NCI-H2029 (cell line): Measurements from ENCODE around the gene C5orf58.

Experiments used
- DNase-seq: peaks from one replicate; lab custom pipeline; 2025; lab: John Stamatoyannopoulos, UW

C5orf58 gene, protein sequence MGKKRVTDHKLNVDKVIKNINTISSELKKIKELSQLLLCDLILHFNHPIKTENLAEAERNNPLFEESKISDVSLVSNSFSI

DNA sequence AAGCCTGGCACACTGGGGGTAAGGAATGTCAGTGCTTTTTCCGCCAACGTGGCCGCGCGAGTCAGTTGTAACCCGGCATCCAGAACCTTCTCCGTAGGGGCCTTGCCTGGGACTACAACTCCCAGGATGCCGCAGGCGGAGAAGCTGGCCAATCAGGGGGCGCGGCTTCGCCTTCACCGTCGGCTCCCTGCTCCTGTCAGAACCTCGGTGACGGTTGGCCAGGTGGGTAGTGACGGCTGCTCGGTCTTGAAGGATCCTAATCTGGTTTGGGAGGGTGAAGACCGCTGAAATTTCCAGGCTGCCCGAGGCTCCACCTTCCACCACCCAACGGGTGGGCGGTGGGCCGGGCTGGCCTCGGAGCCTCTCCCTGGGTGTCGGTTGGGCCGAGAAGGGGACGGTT is at the start of gene C5orf58:
TSS of gene C5orf58 (plus strand) at position 200 of the 400 bp plus-strand sequence. CDS start 1,992 bp downstream, outside the sequence.
- DNase-seq: no peak

DNA sequence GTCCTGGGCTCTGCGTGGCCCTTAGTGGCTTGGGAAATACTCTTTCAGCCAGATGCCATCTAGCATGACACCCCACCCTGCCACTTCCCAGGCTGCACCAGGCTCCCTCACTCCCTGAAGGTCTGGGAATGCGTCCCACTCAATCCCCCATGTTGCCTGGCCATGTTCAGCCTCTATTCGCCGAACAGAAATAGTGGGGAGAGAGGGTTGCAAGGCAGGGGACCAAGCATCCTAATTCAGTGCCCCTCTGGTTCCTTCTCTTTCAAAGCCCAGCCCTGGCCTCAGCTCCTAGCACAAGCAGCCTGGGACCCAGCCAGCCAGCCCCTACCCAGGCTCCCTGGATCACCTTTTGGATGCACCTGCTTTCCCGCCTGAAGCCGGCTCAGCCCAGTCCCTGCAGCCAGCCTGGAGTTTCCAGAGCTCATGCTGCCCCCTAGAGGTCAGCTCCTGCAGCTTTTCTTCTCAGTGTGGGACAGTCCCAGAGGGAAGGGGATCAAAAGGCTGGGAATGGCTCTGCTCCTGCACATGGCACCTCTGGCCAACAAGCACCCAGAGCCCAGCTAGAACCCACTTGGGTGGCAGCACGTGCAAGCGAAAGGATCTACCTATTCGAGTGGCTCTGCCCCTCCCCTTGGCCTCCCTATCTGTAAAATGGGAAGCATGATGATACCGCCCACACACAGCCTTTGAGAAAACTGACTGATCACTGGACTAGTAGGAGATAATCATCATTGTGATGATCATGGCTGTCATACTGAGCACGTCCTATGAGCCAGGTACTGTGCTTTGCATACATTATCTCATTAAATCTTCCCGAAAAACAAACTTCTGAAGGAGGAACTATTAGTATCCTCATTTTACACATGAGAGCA is 48.7 kb upstream of the C5orf58 start:
- peak; percentile 54 for DNase-seq

DNA sequence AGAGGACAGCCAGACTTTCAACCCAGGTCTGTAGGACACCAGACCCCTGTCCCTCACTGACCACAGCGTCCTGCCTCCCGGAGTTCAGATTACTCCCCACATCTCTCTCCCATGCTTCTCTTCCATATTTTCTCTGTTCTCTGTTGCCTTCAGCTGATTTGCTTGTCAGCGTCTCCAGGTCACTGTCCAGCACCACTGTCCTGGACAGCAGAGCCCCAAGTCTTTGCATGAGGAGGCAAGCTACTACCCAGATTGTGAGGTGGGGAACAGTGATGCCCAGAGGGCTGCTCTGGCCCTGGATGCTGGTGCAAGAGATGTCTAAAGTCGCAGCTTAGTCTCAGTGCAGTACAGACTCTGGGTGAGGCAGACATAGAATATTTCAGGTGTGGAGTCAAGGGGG is 48.0 kb upstream of the C5orf58 start:
- DNase-seq: no peak

DNA sequence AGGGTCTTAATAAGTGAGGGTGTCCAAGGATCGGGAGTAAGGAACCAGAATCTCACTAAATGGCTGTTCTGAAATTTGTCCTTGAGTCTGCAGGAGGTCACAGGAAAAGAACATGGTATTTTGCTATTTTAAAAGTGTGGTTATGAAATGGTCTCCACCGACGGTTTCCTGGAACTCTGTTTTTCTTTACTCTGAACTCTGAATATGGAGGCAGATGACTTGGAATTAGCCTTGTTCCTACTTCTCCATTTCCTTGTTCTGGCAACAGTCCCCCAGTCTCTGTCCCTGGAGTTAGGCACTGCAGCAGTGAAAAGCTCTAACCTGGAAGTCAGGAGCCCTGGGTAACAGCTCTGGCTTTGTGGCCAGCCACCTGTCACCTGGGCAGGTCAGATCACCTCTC is 46.6 kb upstream of the C5orf58 start:
- no peak for DNase-seq

DNA sequence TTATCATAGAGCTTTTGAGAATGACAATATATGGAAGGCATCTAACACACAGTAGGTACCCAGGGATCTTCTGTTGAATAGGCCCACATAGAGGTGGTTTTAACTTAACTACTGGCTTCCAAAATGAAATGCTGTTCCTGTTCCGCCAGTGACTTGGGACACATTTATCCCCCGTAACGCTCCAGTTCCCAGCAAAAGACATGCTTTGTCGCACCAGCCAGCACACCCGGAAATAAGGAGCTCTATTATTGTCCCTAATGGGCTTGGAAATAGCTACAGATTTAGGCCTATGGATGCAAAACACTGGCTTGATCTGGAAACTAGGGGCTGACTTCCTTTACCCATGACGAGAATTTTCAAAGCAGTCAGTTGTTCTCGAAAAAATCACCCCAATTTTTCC is 45.9 kb upstream of the C5orf58 start:
- DNase-seq: no peak

DNA sequence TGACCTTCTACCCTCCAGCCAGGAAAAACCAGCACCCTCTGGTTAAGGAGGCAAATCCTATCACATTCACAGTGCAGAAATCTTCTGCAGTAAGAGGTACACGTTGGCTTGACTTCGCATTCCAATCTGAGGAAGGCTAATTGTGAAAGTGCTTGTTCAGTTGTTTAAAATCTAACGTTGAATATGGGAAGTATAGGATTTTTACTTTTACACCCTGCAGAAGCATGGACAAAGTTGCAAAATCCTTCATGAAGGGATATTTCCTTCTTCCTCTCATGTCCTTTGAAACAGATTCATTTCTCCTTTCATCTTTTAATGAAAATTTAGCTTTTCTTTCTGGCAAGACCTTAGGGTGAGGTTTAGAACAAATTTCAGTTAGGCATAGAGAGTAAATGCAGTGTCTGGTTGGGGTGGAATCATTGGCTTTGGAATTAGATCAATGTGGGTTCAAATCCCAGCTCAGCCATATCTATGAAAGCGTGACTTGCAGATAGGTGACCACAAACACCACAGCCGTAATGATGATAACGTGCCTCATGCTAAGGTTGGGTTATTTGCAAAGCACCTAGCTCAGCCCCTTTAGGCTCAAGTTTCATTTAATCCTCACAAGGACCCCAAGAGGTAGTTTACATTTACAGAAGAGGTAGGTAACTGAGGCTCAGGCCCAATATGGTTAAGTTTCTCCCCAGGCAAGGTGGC is 42.2 kb upstream of the C5orf58 start:
- DNase-seq: no peak

DNA sequence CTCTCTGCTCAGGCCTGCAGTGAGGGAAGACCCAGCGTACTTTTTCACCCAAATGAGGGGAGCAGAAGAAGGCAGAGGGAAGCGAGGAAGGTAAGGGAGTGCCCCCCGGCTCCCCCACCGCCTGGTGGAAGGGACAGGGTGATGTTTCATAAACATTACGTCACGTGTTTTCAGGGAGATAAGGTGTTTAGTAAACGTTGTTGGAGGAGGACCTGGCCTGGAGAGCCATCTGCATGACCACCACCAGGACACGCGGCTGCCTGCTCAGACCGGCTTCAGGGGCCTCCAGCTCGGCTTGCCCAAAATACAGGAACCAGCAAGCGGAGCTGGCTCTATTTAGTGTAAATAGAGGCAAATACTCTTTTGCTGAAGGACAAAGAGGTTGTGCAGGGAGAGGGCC is 40.0 kb upstream of the C5orf58 start:
- DNase-seq: no peak

DNA sequence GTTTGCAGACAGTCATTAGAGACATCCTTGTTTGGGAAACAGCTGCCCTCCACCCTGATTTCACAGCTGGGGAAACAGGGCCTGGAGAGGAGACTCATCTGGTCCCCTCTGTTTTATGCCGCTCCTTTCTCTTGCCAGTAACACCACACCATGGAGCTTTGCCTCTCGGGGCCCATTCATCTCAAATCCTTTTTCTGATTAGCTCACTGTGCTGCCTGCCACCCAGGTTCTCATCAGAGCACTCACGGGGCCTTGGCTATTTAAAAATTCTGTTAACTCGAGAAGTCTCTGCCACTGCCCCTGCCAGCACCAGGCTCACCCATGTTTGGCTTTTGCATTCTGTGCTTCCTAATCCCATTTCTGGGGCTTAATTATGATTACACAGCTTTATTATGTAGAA is 36.8 kb upstream of the C5orf58 start:
- DNase-seq: no peak

DNA sequence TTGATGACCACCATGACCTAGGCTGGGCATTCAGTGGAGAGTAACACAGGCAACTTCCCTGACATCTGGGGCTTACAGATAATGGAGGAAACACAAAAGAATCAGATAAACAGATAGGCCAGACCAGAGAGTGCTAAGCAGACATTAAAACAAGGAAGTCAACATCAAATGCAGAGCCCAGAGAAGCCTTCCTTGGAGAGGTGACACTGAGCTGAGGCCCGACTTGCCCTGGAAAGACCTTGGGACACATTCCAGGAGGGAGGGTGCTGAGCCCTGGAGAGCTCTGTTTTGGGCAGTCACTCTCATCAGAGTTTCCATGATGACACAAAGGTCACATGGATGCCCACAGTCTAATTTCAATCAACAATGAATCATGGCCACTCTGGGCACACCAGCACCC is 31.9 kb upstream of the C5orf58 start:
- no peak for DNase-seq

DNA sequence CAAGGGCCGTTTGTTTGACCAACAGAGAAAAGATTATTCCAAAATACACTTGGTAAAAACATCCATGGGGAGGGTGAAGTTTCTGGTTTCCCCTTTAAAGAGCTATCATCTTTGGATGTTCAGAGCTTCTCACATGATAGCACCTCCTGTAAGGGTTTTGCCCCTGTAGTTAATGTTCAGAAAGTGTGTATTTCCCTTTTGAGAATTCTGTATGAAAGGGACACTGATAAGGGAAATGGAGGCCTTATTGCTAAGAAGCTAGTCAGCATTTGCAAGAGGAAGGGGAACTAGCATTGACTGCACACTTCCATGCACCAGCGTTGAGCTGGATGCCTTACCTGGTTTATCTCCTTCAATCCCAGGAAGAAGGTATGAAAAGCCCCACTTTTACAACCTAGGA is 31.5 kb upstream of the C5orf58 start:
- DNase-seq: no peak

DNA sequence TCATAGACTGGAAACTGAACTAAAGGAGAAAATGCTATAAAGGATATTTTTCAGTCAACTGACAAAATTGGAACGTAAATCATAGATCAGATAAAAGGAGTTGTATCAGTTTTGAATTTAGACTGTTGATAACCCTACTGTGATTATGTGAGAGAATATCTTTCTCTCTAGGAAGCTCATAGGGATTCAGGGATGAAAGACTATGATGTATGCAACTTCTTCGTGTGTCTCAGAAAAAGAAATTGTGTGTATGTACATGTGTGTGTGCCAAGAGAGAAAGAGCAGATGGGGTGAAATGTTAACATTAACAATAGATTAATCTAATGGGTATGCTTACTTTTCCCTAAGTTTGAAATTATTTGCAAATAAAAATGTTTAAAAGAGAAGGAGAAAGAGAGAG is 30.7 kb upstream of the C5orf58 start:
- DNase-seq: no peak

DNA sequence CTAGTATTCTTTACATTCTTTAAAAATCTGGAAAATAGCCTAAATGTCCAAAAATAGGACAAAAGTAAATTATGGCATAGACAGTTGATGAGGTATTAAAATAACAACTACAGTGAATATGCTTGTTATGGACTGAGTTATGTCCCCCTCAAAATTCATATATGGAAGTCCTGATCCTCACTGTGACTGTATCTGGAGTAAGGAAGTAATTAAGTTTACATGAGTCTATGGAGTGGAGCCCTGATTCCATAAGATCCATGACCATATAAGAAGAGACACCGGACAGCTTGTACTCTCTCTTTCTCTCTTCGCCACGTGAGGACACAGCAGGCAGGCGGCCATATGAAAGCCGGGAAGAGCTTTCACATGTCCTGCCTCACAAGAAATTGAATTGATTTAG is 28.6 kb upstream of the C5orf58 start:
- no peak for DNase-seq

DNA sequence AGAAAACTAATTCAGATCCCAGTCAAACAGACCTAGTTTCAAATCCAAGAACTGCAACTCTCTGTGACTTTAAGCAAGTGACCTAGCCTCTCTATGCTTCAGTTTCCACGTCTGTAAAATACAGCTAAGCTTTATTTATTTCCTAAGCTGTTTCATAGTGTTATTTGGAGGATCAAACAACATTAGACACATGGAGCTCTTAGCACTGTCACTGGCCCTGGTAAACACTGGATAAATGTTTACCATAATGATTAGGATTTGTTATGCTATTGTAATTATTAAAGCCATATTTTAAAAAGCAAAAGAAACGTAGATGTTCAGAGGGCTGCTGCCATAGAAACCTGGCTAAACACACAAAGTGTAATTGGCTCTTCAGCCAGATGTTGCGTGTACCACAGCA is 26.6 kb upstream of the C5orf58 start:
- no peak for DNase-seq

DNA sequence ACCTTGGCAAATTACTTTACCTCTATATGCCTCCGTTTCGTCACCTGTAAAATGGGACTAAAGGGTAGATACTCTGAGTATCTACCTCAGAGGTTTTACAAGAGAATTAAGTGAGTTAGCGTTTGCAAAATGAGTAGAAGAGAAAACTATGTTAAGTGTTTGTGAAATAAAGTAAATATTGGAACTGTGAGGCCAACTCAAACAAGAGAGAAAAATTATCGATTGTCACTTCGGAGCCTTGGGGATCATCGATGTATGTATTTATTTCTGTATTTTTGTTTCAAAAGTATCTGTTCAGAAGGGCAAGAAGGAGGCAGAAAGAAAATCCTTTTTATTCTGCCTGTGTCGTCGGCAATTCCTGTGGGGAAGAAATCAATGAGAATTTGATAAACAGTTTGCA is 25.8 kb upstream of the C5orf58 start:
- DNase-seq: no peak

DNA sequence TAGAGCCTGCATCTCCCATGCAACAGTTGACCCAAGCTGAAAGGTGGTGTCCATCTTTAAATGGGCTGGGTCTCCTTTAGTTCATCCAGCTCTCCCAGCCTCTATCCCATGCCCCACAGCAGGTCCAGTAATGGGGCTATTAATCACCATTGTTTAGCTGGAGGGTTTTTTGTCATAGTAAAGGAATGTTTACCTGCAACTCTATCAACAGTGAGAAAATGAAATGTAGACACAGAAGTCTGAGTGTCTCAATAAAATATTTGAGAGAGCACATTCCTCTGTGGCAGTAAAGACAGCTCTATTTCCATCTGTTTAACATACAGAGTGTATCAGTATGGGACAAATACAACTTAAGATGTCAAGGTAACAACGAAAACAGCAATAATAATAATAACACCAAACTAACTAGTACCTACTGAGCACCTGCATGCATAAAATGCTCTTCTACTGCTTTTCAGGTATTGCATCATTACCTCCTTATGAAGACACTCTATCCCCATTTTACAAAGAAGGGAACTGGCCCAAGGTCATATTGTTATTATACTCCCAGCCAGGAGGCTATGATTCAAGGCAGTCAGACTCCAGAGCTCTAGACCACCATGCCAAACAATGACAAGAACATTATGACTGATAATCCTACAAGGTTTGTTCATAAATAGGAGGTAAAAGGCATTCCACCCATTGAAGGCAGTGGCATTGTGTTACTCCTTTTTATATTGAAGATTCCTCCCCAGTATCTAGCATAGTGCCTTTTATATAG is 21.0 kb upstream of the C5orf58 start:
- no peak for DNase-seq

DNA sequence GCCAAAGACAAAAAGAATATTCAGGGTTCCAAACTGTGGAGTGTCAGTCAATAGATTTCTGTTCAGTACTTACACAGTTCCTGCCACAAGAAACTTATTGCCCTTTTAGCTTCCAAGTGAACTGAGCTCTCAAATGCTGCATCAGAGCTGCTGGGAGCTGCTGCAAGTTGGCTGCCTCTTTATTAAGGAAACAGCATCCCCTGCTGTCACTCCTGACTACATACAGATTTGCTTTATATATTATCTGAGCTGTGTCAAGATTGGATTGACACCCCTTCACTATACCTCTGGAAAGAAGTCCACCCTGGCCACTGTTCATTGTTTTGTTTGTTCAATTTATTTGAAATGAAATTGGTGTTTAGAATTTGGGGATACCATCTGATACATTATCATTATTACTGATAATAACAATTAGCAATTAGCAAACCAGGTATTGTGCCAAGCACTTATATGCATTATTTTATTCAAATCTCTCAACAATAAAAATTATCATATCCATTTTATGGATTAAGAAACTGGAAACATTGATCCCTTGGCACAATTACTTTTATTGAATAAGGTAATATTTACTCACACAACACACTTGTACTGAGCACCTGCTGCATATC is 16.4 kb upstream of the C5orf58 start:
- DNase-seq: peak; percentile 40

DNA sequence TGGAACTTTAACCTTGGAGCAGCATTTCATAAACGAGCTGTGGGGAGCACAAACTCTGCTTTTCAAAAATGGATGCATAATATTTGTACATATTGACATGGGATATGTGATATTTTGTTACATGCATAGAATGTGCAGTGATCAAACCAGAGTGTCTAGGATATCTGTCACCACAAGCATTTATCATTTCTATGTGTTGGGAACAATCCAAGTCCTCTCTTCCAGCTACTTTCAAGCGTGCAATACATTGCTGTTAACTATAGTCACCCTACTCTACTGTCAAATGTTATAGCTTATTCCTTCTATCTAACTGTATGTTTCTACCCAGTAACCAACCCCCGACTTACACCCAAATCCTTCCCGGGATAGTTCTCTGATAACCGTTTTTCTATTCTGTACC is 15.0 kb upstream of the C5orf58 start:
- DNase-seq: no peak

DNA sequence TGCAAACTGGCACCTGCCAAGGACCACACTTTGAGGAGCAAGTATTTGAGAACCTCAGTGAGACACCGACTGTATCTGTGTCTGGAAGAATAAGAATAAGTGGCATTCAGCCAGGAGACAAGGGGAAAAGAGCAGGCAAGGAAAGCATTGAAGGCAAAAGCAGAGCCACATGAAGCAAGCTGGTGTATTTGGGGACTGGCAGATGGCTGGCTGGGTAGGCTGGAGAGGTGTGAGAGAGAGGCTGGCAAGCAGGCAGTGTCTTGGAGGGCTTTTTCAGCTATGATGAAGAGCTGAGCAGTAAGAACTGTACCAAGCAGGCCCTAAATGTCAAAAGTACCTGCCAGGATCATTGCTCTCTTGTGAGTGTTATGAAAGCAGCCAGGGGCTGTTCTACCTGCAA is 14.1 kb upstream of the C5orf58 start:
- no peak for DNase-seq

DNA sequence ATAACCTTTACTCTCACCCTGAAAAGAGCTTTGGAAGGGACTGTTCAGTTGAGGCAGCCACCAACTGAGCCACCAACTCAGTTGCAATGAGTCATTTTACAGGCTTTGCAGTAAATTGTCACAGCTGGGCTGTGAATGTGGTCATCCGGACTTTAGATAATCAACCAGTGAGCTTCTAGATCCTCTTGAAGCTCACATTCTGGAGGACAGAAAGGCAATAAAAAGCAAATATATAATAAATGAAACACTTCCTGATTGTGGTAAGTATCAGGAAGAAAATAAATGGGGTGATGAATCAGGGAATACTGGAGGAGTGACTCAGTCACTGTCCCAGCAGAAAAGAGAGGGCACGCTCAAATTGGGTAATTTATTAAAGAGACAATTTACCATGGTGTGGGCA is 13.2 kb upstream of the C5orf58 start:
- DNase-seq: no peak

DNA sequence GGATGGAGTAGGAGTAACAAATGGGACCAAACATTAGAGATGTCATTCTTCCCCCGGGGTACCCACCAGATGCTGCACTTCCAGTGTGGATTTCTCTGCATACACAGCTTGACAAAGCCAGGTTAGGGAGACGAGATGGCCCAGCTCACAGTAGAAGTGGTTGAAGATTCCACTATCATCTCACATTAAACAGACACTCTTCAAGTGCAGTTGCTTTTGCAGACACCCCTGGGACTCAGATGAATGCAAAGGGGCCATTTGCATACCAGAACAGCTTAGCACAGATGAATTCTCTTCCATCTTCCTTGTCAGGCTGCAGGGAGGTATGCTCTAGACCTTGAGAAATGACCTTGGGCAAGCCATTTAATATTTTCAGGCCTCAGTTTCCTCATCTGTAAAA is 12.6 kb upstream of the C5orf58 start:
- no peak for DNase-seq

DNA sequence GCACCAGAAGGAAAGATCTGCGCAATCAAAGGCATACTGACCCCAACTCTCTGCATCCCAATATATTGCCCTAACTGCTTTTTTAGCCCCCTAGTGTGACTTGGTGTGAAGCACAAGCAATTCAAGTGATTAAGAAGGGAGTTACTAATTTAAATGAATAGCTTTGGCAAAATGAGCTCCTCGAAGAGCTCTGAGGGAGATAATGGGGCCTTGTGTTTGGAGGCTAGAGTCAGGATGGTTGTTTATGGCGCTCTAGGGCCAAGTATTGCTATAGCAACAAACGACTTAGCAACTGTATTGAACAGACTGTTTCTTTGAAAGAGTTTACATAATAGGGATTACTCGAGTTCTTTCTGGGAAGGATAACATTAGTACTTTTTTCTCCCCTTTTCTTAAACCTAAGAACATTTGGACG is 11.5 kb upstream of the C5orf58 start:
- peak; percentile 2 for DNase-seq

DNA sequence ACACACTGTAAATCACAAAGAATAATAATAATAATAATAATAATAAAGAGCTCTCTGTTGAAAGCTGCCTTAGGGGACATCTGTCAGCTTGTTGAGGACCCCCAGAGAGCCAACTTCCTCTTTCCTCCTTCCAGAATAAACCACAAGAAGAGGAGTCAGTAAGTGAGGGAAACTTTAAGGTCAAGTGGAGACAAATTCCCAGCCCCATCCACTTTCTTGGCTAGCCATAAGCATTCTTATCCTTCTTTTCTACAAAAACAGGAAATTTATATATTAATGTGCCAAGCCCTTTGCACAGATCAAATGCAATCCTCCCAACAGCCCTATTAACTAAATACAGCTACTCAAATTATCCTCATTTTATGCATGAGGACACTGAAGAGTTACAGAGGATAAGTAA is 9.4 kb upstream of the C5orf58 start:
- no peak for DNase-seq
